ENCODE measurements around the gene FRMD4A.

FRMD4A gene

GRCh38 chr10:14004536-14004935, 326.2 kb downstream of the FRMD4A start:
- no peak for DNase-seq

GRCh38 chr10:14003517-14004184, 327.1 kb downstream of the FRMD4A start:
- DNase-seq: peak; percentile 3

GRCh38 chr10:14001298-14002040, 329.3 kb downstream of the FRMD4A start:
- no peak for DNase-seq

GRCh38 chr10:13998163-13998835, 332.4 kb downstream of the FRMD4A start:
- no peak for DNase-seq

GRCh38 chr10:13997650-13998049, 333.1 kb downstream of the FRMD4A start:
- no peak for DNase-seq

- DNase-seq: no peak
These were observed 335.8 kb downstream of the FRMD4A start for GRCh38 chr10:13994932-13995331.

GRCh38 chr10:13993673-13994089, 337.0 kb downstream of the FRMD4A start:
- no peak for DNase-seq

GRCh38 chr10:13993169-13993568, 337.6 kb downstream of the FRMD4A start:
- DNase-seq: no peak

GRCh38 chr10:13991353-13991752, 339.4 kb downstream of the FRMD4A start:
- no peak for DNase-seq

GRCh38 chr10:13990946-13991345, 339.8 kb downstream of the FRMD4A start:
- DNase-seq: no peak

- no peak for DNase-seq
These were observed 340.3 kb downstream of the FRMD4A start for GRCh38 chr10:13990392-13990805.

GRCh38 chr10:13989616-13990015, 341.1 kb downstream of the FRMD4A start:
- no peak for DNase-seq

- no peak for DNase-seq
These were observed 343.3 kb downstream of the FRMD4A start for GRCh38 chr10:13987446-13987845.

GRCh38 chr10:13984647-13985155, 346.0 kb downstream of the FRMD4A start:
- no peak for DNase-seq

GRCh38 chr10:13983035-13983434, 347.7 kb downstream of the FRMD4A start:
- DNase-seq: no peak

- no peak for DNase-seq
These were observed 352.1 kb downstream of the FRMD4A start for GRCh38 chr10:13978533-13979115.

- DNase-seq: no peak
These were observed 352.7 kb downstream of the FRMD4A start for GRCh38 chr10:13977861-13978532.

GRCh38 chr10:13973742-13974141, 357.0 kb downstream of the FRMD4A start:
- no peak for DNase-seq

GRCh38 chr10:13972609-13973008, 358.1 kb downstream of the FRMD4A start:
- no peak for DNase-seq

- no peak for DNase-seq
These were observed 358.9 kb downstream of the FRMD4A start for GRCh38 chr10:13971601-13972475.

- no peak for DNase-seq
These were observed 359.8 kb downstream of the FRMD4A start for GRCh38 chr10:13970957-13971353.

All from CD4-positive, alpha-beta T cell treated with Interleukin-21 for 1 hour (primary cell).